ENCODE data around the gene PKNOX1.
"Not testable (repeated sequence)": the region's sequence is repeated elsewhere in the genome, so short reads cannot be mapped to it uniquely, and the experiment has no call there.

Gene PKNOX1

GRCh38 chr21:42956824-42957630 is 17.3 kb upstream of the PKNOX1 start:
- TF ChIP-seq CTCF (IDR thresholded peaks at IDR 0.05; ENCODE audit: low read depth, low read length): no peak
- DNase-seq (ENCODE audit: low read depth in 2 of 2): no peak
- H3K4me3 ChIP-seq (replicated peaks in 1 of 2; ENCODE audit: low read depth in 2 of 2, low read length in 2 of 2): no peak overlapping the region

DNA sequence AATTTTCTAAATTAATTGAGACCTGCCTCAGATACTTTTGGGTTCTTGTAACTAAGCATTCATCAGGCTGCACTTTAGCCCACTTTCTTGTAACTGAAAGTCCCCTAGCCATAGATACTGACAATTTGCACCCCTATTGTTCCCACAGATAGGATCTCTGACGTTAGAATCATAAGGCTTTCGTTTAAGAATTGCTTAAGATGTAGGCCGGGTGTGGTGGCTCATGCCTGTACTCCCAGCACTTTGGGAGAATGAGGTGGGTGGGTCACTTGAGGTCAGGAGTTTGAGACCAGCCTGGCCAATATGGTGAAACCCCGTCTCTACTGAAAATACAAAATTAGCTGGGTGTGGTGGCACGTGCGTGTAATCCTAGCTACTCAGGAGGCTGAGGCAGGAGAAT is 16.2 kb upstream of the PKNOX1 start:
- H3K4me3 ChIP-seq (replicated peaks in 1 of 2; ENCODE audit: low read depth in 2 of 2, low read length in 2 of 2); DNase-seq (ENCODE audit: low read depth in 2 of 2): not testable (repeated sequence)

GRCh38 chr21:42959728-42960127 is 14.6 kb upstream of the PKNOX1 start:
- no peak for TF ChIP-seq CTCF (IDR thresholded peaks at IDR 0.05; ENCODE audit: low read depth, low read length)
- no peak overlapping the region for H3K4me3 ChIP-seq (replicated peaks in 1 of 2; ENCODE audit: low read depth in 2 of 2, low read length in 2 of 2)
- no peak for DNase-seq (ENCODE audit: low read depth in 2 of 2)

DNA sequence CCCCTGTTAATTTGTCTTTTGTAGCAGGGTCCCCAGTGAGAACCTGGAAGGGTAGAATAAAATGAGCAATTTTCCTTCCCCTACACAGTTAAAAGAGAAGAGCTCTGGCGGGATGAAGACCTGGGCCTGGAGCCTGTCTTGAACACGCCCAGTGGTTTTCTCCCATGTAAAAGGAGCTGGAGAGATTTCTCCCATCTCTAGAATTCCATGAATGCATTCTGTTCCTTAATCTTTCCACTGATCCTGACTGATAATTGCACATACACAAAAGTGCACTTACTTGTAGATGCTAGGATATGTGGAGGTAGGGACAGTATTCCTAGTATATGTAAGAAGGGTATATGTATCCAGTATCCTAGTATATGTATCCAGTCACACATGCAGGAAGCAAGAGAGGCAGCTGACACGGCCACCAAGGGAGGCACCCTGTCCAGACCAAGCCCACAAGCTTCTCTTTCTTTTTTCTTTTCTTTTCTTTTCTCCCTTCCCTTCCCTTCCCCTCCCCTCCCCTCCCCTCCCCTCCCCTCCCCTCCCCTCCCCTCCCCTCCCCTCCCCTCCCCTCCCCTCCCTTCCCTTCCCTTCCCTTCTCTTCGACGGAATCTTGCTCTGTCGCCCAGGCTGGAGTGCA is 11.9 kb upstream of the PKNOX1 start:
- TF ChIP-seq CTCF (IDR thresholded peaks at IDR 0.05; ENCODE audit: low read depth, low read length): no peak
- no peak for DNase-seq (ENCODE audit: low read depth in 2 of 2)
- no peak overlapping the region for H3K4me3 ChIP-seq (replicated peaks in 1 of 2; ENCODE audit: low read depth in 2 of 2, low read length in 2 of 2)

- H3K4me3 ChIP-seq (replicated peaks in 1 of 2; ENCODE audit: low read depth in 2 of 2, low read length in 2 of 2): no peak overlapping the region
- DNase-seq (ENCODE audit: low read depth in 2 of 2): no peak
- TF ChIP-seq CTCF (IDR thresholded peaks at IDR 0.05; ENCODE audit: low read depth, low read length): no peak
These were observed 10.3 kb upstream of the PKNOX1 start for GRCh38 chr21:42964086-42964485.

DNA sequence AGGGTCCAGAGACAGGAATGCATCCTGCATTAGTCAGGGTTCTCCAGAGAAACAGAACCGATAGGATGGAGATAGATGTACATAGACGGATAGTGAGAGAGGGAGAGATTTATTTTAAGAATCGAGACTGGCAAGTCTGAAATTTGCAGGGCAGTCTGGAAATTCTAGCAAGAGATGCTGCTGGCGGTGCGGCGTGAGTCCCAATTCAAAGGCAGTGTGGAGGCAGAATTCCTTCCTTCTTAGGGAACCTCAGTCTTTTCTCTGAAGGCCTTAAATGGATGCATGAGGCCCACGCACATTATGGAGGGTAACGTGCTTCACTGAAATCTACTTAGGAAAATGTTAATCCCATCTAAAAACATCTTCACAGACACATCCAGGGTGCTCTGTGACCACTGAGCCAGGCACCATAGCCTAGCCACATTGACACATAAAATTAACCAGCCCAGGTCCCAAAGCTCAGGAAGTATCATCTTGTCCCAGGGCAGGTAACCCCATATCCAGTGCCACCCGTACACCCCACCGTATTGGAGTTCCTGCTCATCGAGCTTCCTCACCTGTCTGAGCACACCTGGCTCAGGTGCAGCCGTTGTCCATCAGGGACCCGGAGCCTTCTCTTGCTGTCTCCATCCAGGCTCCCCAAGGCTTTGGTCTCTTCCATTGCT is 9.7 kb upstream of the PKNOX1 start:
- H3K4me3 ChIP-seq (replicated peaks in 1 of 2; ENCODE audit: low read depth in 2 of 2, low read length in 2 of 2): no peak overlapping the region
- TF ChIP-seq CTCF (IDR thresholded peaks at IDR 0.05; ENCODE audit: low read depth, low read length): no peak
- DNase-seq (ENCODE audit: low read depth in 2 of 2): no peak

DNA sequence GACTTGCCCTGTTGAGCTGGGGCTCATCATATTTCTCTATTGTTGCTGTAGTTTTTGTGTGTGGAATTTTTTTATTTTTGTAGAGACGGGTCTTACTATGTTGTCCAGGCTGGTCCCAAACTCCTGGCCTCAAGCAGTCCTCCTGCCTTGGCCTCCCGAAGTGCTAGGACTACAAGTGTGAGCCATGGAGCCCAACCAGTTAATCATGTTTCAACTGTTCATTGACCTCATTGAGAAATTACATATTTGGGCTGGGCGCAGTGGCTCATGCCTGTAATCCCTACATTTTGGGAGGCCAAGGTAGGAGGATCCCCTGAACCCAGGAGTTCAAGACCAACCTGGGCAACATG is 9.2 kb upstream of the PKNOX1 start:
- H3K4me3 ChIP-seq (replicated peaks in 1 of 2; ENCODE audit: low read depth in 2 of 2, low read length in 2 of 2): no peak overlapping the region
- DNase-seq (ENCODE audit: low read depth in 2 of 2): no peak
- no peak for TF ChIP-seq CTCF (IDR thresholded peaks at IDR 0.05; ENCODE audit: low read depth, low read length)

GRCh38 chr21:42967616-42968015 is 6.7 kb upstream of the PKNOX1 start:
- not testable (repeated sequence) for H3K4me3 ChIP-seq (replicated peaks in 1 of 2; ENCODE audit: low read depth in 2 of 2, low read length in 2 of 2); DNase-seq (ENCODE audit: low read depth in 2 of 2)
